Measurements from ENCODE around the gene MED19.
A peak's percentile ranks its signal among the peaks of the same experiment; 100 is the strongest.

The MED19 gene

GRCh38 chr11:57711414-57712255 lies at the start of gene MED19:
TSS of gene MED19 (minus strand) at chr11:57712215. CDS start at chr11:57712179, 36 bp downstream.
- no peak for FAIRE-seq
- peak; percentile 52 for DNase-seq (ENCODE audit: insufficient read length, low spot score)
- TF ChIP-seq POLR2A (IDR thresholded peaks at IDR 0.05; ENCODE audit: low read depth, low read length): peak; percentile 50

GRCh38 chr11:57758174-57758573 lies 46.2 kb upstream of the MED19 start:
- FAIRE-seq (no peak), DNase-seq (ENCODE audit: insufficient read length, low spot score) (no peak)
- no peak for TF ChIP-seq POLR2A (IDR thresholded peaks at IDR 0.05; ENCODE audit: low read depth, low read length)

GRCh38 chr11:57752954-57753353 lies 40.9 kb upstream of the MED19 start:
- no peak for TF ChIP-seq POLR2A (IDR thresholded peaks at IDR 0.05; ENCODE audit: low read depth, low read length)
- FAIRE-seq: no peak
- no peak for DNase-seq (ENCODE audit: insufficient read length, low spot score)

GRCh38 chr11:57751676-57752253 lies 39.8 kb upstream of the MED19 start, which contains the start of gene BTBD18:
TSS of gene BTBD18 (minus strand) at chr11:57751819. CDS start at chr11:57751188, 631 bp downstream.
- no peak for TF ChIP-seq POLR2A (IDR thresholded peaks at IDR 0.05; ENCODE audit: low read depth, low read length)
- peak; percentile 19 for DNase-seq (ENCODE audit: insufficient read length, low spot score)
- FAIRE-seq: no peak

GRCh38 chr11:57751176-57751575 lies 39.2 kb upstream of the MED19 start:
- DNase-seq (ENCODE audit: insufficient read length, low spot score): no peak
- no peak for FAIRE-seq
- no peak for TF ChIP-seq POLR2A (IDR thresholded peaks at IDR 0.05; ENCODE audit: low read depth, low read length)

- no peak for FAIRE-seq
- no peak for DNase-seq (ENCODE audit: insufficient read length, low spot score)
- no peak for TF ChIP-seq POLR2A (IDR thresholded peaks at IDR 0.05; ENCODE audit: low read depth, low read length)
These were observed 34.9 kb upstream of the MED19 start for GRCh38 chr11:57746920-57747319.

- TF ChIP-seq POLR2A (IDR thresholded peaks at IDR 0.05; ENCODE audit: low read depth, low read length): no peak
- no peak for FAIRE-seq
- DNase-seq (ENCODE audit: insufficient read length, low spot score): no peak
These were observed 33.2 kb upstream of the MED19 start for GRCh38 chr11:57745206-57745605.

- DNase-seq (ENCODE audit: insufficient read length, low spot score): no peak
- TF ChIP-seq POLR2A (IDR thresholded peaks at IDR 0.05; ENCODE audit: low read depth, low read length): no peak
- no peak for FAIRE-seq
These were observed 32.3 kb upstream of the MED19 start for GRCh38 chr11:57744357-57744756.

GRCh38 chr11:57742087-57742452 lies 30.1 kb upstream of the MED19 start:
- no peak for TF ChIP-seq POLR2A (IDR thresholded peaks at IDR 0.05; ENCODE audit: low read depth, low read length)
- DNase-seq (ENCODE audit: insufficient read length, low spot score) (no peak), FAIRE-seq (no peak)

- TF ChIP-seq POLR2A (IDR thresholded peaks at IDR 0.05; ENCODE audit: low read depth, low read length): peak; percentile 62
- peak; percentile 62 for FAIRE-seq
These were observed 29.4 kb upstream of the MED19 start, which contains the start of gene SELENOH for GRCh38 chr11:57741132-57742086. TSS of gene SELENOH (plus strand) at chr11:57741491. CDS start at chr11:57741596, 105 bp downstream.

GRCh38 chr11:57735619-57736298 lies 23.7 kb upstream of the MED19 start:
- no peak for TF ChIP-seq POLR2A (IDR thresholded peaks at IDR 0.05; ENCODE audit: low read depth, low read length)
- DNase-seq (ENCODE audit: insufficient read length, low spot score): no peak
- FAIRE-seq: no peak

More at GRCh38 chr11:57741132-57742086, 29.4 kb upstream of the MED19 start, which contains the start of gene SELENOH:
- DNase-seq (ENCODE audit: insufficient read length, low spot score): peak; percentile 92

- DNase-seq (ENCODE audit: insufficient read length, low spot score) (no peak), FAIRE-seq (no peak)
- TF ChIP-seq POLR2A (IDR thresholded peaks at IDR 0.05; ENCODE audit: low read depth, low read length): no peak
These were observed 20.6 kb upstream of the MED19 start for GRCh38 chr11:57732661-57733060.

GRCh38 chr11:57729479-57729878 lies 17.5 kb upstream of the MED19 start:
- no peak for TF ChIP-seq POLR2A (IDR thresholded peaks at IDR 0.05; ENCODE audit: low read depth, low read length)
- FAIRE-seq (no peak), DNase-seq (ENCODE audit: insufficient read length, low spot score) (no peak)
